Natural killer cell (primary cell): ENCODE results near the gene RPS19BP1. TPM values are rescaled to one million over a fixed set of nuclear protein-coding genes. Genes with fewer than 3 reads are reported as not detected.
A peak's percentile ranks its signal among the peaks of the same experiment; 100 is the strongest.

Source experiments
- ATAC-seq, 3 donors: fragments of 150-1000 bp in 2 of 3; fragments of 200-7000 bp in 1 of 3; cut with Tn5 transposase; 1 replicate in 1 of 3; 2 replicates in 2 of 3; pipeline ENCODE4 v1.10.0; 2021; ENCODE audit warnings: mild to moderate bottlenecking in 2 of 3, moderate library complexity in 2 of 3
- DNase-seq, 2 donors: peaks; one replicate each; pipeline versions ENCODE4 v3.0.0 to v3.0.0-alpha.2; 2013 to 2021; ENCODE audit warnings: mixed read lengths in 1 of 2
- H3K27ac ChIP-seq: one replicate; pipeline ENCODE4 v1.5.1; 2013; ENCODE audit warnings: mild to moderate bottlenecking, low read length
- H3K27me3 ChIP-seq: one replicate; pipeline ENCODE4 v1.6.1; 2013; ENCODE audit warnings: low read length; ENCODE audit not compliant: control insufficient read depth, insufficient read depth
- H3K36me3 ChIP-seq: one replicate; pipeline ENCODE4 v1.6.1; 2013; ENCODE audit warnings: low read length; ENCODE audit not compliant: control insufficient read depth, insufficient read depth
- H3K4me1 ChIP-seq: one replicate; pipeline ENCODE4 v1.6.1; 2013; ENCODE audit warnings: low read length; ENCODE audit not compliant: control insufficient read depth, insufficient read depth
- H3K4me3 ChIP-seq: one replicate; pipeline ENCODE4 v1.5.1; 2013; ENCODE audit warnings: low read length
- H3K9me3 ChIP-seq: one replicate; pipeline ENCODE4 v1.6.1; 2013; ENCODE audit warnings: low read length; ENCODE audit not compliant: control insufficient read depth, insufficient read depth
- H3K27ac Mint-ChIP-seq, 2 donors: one replicate each; pipeline ENCODE4 v1.8.0; 2022; ENCODE audit warnings: mild to moderate bottlenecking in 2 of 2, mixed read lengths in 2 of 2, moderate library complexity in 1 of 2
- H3K27me3 Mint-ChIP-seq, 2 donors: one replicate each; pipeline ENCODE4 v1.8.0; 2022; ENCODE audit warnings: low read depth in 2 of 2, mixed read lengths in 2 of 2
- H3K36me3 Mint-ChIP-seq: one replicate; pipeline ENCODE4 v1.8.0; 2022; ENCODE audit warnings: mixed read lengths
- H3K4me1 Mint-ChIP-seq, 2 donors: one replicate each; pipeline ENCODE4 v1.8.0; 2022; ENCODE audit warnings: mixed read lengths in 2 of 2
- H3K4me3 Mint-ChIP-seq: one replicate; pipeline ENCODE4 v1.8.0; 2022; ENCODE audit warnings: mild to moderate bottlenecking, moderate library complexity, mixed read lengths
- H3K9me3 Mint-ChIP-seq, 2 donors: one replicate each; pipeline ENCODE4 v1.8.0; 2022; ENCODE audit warnings: mixed read lengths in 2 of 2
- CTCF ChIP-seq: fragments of 200-600 bp; IDR thresholded peaks from one replicate; pipeline ENCODE4 v1.8.0; 2022; ENCODE audit warnings: antibody characterized with exemption
- WGBS: methylation state at CpG from one replicate; pipeline ENCODE4 v1.1.7; 2013; ENCODE audit warnings: missing lambda C conversion rate; ENCODE audit not compliant: insufficient coverage; 5-methylcytosine and 5-hydroxymethylcytosine counted together
- intact Hi-C: fragments of 100-400 bp; cut with micrococcal nuclease; formaldehyde crosslinking; loops from one replicate; pipeline ENCODE4 v1.14.2; 2022
- total RNA-seq, 4 donors: library from RNA; stranded (reverse); fragments of 120-200 nt in 1 of 4; gene quantifications; one replicate each; pipeline versions ENCODE4 v1.2.3 to v1.2.4, GENCODE V29; 2013 to 2022

RPS19BP1 gene
- total RNA-seq, 3 donors from 2014 or later (not counting 1 experiment from before 2014, with no cell fraction given), result 56.7 to 66.5 (median 61.3) TPM

- no peaks in the 10 kb centered on the region for H3K9me3 Mint-ChIP-seq
- ATAC-seq, result peak; percentile 63 to 78 (median 74)
- H3K27ac Mint-ChIP-seq, result peak overlapping the region in 1 of 2 donors; percentile 76
- 20% methylated on average over 36 of the region's 39 CpGs for WGBS
- TF ChIP-seq CTCF, result no peak
- peaks cover 9% of the 10 kb centered on the region for H3K27me3 ChIP-seq
- peaks cover 22% of the 10 kb centered on the region for H3K4me1 ChIP-seq
- DNase-seq, result peak; percentile 57 to 87
- no peaks in the 10 kb centered on the region for H3K36me3 ChIP-seq
- peaks cover 18 to 20% of the 10 kb centered on the region in 2 donors for H3K4me1 Mint-ChIP-seq
- intact Hi-C loops, result no loop called here
- peak overlapping the region; percentile 74 for H3K4me3 Mint-ChIP-seq
- peaks cover 19 to 24% of the 10 kb centered on the region in 2 donors for H3K27me3 Mint-ChIP-seq
- H3K36me3 Mint-ChIP-seq, result no peaks in the 10 kb centered on the region
- H3K9me3 ChIP-seq, result no peaks in the 10 kb centered on the region
- H3K27ac ChIP-seq, result no peak overlapping the region
- H3K4me3 ChIP-seq, result no peak overlapping the region
Observed at GRCh38 chr22:39545386-39546365, 13.1 kb upstream of the RPS19BP1 start.

GRCh38 chr22:39543095-39543494, 10.5 kb upstream of the RPS19BP1 start:
- H3K36me3 Mint-ChIP-seq, result no peaks in the 10 kb centered on the region
- TF ChIP-seq CTCF, result no peak
- no peak overlapping the region for H3K27ac Mint-ChIP-seq
- no peaks in the 10 kb centered on the region for H3K36me3 ChIP-seq
- H3K4me3 Mint-ChIP-seq, result no peak overlapping the region
- intact Hi-C loops, result no loop called here
- 24% methylated on average over 11 of the region's 11 CpGs for WGBS
- H3K27me3 Mint-ChIP-seq, result peaks cover 19 to 26% of the 10 kb centered on the region in 2 donors
- no peak overlapping the region for H3K4me3 ChIP-seq
- no peaks in the 10 kb centered on the region for H3K9me3 ChIP-seq
- DNase-seq (peak in 1 of 2 donors; percentile 57), ATAC-seq (peak in 1 of 3 donors; percentile 39)
- H3K9me3 Mint-ChIP-seq, result no peaks in the 10 kb centered on the region
- H3K27me3 ChIP-seq, result peaks cover 5% of the 10 kb centered on the region
- peaks cover 22% of the 10 kb centered on the region for H3K4me1 ChIP-seq
- no peak overlapping the region for H3K27ac ChIP-seq
- H3K4me1 Mint-ChIP-seq, result peaks cover 18 to 20% of the 10 kb centered on the region in 2 donors

- H3K27me3 ChIP-seq, result no peaks in the 10 kb centered on the region
- DNase-seq, result no peak
- no peak for ATAC-seq
- Mint-ChIP-seq H3K4me3 (no peak overlapping the region), H3K4me1 (peaks cover 0 to 4% of the 10 kb centered on the region in 2 donors), H3K27ac (no peak overlapping the region), H3K27me3 (peaks cover 0 to 4% of the 10 kb centered on the region in 2 donors), H3K36me3 (no peaks in the 10 kb centered on the region), H3K9me3 (no peaks in the 10 kb centered on the region)
- peaks cover 8% of the 10 kb centered on the region for H3K4me1 ChIP-seq
- H3K36me3 ChIP-seq, result no peaks in the 10 kb centered on the region
- no peak overlapping the region for H3K4me3 ChIP-seq
- no peaks in the 10 kb centered on the region for H3K9me3 ChIP-seq
- intact Hi-C loops, result loop anchor here (10.0 kb wide), 1 partner anchor 1107 kb away; no protein-coding TSS in a partner anchor
- TF ChIP-seq CTCF, result no peak
- H3K27ac ChIP-seq, result no peak overlapping the region
- no CpG with 5 or more reads among the region's 2 CpGs for WGBS
Observed at GRCh38 chr22:39537975-39538374, 5.4 kb upstream of the RPS19BP1 start.
